Measurements from ENCODE around the gene TRMT11. TPM values are rescaled to one million over a fixed set of nuclear protein-coding genes. Genes with fewer than 3 reads are reported as not detected.
A peak's percentile ranks its signal among the peaks of the same experiment; 100 is the strongest.

TRMT11 gene
- total and polyA plus RNA-seq, 9 of the 15 experiments (the other 6 are each of a cell fraction or from before 2014, with no cell fraction given), result 38.8 to 88.0 (median 59.8) TPM

DNA sequence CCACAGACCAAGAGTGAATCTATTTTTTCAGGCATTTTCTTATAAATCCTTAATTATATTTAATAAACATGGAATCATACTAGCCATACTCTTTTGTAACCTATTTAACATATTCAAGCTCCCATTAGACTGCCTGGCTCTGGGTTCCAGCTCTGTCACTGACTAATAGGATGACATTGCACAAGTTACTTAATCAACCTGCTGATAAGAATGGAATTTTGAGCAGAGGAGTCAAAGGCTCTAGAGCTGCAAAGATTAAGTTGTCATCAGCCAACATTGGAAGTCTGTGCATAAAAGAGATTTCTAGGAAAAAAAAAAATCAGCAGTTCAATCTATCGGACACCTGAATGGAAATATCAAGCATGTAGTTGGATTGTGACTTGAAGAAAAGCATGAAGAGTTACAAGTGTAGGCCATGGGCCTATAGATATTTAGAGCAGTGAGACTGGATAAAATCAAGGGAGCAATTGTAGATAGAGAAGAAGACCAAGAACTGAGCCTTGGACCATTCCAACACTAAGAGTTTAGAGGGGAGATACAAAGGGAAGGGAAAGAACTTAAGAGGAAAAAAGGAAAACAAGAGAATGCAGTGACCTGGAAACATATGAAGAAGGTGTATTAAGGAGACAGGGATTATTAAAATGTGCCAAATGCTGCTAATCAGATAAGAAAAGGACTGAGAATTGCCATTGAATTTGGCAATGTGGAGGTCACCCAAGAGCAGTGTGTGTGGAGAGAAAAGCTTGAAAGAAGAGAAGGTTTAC is 40.8 kb upstream of the TRMT11 start (continued):
- TF ChIP-seq, protein P1, sequence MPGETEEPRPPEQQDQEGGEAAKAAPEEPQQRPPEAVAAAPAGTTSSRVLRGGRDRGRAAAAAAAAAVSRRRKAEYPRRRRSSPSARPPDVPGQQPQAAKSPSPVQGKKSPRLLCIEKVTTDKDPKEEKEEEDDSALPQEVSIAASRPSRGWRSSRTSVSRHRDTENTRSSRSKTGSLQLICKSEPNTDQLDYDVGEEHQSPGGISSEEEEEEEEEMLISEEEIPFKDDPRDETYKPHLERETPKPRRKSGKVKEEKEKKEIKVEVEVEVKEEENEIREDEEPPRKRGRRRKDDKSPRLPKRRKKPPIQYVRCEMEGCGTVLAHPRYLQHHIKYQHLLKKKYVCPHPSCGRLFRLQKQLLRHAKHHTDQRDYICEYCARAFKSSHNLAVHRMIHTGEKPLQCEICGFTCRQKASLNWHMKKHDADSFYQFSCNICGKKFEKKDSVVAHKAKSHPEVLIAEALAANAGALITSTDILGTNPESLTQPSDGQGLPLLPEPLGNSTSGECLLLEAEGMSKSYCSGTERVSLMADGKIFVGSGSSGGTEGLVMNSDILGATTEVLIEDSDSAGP (CRISPR knock-in tag; IDR thresholded peaks at IDR 0.05), result no peak
- TF ChIP-seq, protein P2, sequence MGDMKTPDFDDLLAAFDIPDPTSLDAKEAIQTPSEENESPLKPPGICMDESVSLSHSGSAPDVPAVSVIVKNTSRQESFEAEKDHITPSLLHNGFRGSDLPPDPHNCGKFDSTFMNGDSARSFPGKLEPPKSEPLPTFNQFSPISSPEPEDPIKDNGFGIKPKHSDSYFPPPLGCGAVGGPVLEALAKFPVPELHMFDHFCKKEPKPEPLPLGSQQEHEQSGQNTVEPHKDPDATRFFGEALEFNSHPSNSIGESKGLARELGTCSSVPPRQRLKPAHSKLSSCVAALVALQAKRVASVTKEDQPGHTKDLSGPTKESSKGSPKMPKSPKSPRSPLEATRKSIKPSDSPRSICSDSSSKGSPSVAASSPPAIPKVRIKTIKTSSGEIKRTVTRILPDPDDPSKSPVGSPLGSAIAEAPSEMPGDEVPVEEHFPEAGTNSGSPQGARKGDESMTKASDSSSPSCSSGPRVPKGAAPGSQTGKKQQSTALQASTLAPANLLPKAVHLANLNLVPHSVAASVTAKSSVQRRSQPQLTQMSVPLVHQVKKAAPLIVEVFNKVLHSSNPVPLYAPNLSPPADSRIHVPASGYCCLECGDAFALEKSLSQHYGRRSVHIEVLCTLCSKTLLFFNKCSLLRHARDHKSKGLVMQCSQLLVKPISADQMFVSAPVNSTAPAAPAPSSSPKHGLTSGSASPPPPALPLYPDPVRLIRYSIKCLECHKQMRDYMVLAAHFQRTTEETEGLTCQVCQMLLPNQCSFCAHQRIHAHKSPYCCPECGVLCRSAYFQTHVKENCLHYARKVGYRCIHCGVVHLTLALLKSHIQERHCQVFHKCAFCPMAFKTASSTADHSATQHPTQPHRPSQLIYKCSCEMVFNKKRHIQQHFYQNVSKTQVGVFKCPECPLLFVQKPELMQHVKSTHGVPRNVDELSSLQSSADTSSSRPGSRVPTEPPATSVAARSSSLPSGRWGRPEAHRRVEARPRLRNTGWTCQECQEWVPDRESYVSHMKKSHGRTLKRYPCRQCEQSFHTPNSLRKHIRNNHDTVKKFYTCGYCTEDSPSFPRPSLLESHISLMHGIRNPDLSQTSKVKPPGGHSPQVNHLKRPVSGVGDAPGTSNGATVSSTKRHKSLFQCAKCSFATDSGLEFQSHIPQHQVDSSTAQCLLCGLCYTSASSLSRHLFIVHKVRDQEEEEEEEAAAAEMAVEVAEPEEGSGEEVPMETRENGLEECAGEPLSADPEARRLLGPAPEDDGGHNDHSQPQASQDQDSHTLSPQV (IDR thresholded peaks at IDR 0.05), result peak; percentile 52
- no peak for TF ChIP-seq NONO (IDR thresholded peaks at IDR 0.05; ENCODE audit: low read depth in 2 of 2, low read length in 1 of 2)
- TF ChIP-seq, protein P3, sequence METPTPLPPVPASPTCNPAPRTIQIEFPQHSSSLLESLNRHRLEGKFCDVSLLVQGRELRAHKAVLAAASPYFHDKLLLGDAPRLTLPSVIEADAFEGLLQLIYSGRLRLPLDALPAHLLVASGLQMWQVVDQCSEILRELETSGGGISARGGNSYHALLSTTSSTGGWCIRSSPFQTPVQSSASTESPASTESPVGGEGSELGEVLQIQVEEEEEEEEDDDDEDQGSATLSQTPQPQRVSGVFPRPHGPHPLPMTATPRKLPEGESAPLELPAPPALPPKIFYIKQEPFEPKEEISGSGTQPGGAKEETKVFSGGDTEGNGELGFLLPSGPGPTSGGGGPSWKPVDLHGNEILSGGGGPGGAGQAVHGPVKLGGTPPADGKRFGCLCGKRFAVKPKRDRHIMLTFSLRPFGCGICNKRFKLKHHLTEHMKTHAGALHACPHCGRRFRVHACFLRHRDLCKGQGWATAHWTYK (CRISPR knock-in tag; IDR thresholded peaks at IDR 0.05), result no peak
- no peak for TF ChIP-seq SMC3 (conservative IDR thresholded peaks at IDR 0.05; ENCODE audit: insufficient read depth, low read depth, low read length)
- no peak for TF ChIP-seq XRCC5 (IDR thresholded peaks at IDR 0.05; ENCODE audit: low read depth, low read length)
- no peak for TF ChIP-seq FOXP1 (CRISPR knock-in tag; IDR thresholded peaks at IDR 0.05)
- TF ChIP-seq ZNF76 (CRISPR knock-in tag; IDR thresholded peaks at IDR 0.05; ENCODE audit: borderline replicate concordance), result no peak
- no peak for TF ChIP-seq ZNF561 (CRISPR knock-in tag; conservative IDR thresholded peaks at IDR 0.05)
- TF ChIP-seq ZNF324 (CRISPR knock-in tag; IDR thresholded peaks at IDR 0.05), result no peak
- no peak for TF ChIP-seq ILK (tag; IDR thresholded peaks at IDR 0.05; ENCODE audit: borderline replicate concordance, low read depth)
- TF ChIP-seq ESRRB (CRISPR knock-in tag; IDR thresholded peaks at IDR 0.05; ENCODE audit: borderline replicate concordance), result no peak
- no peak for TF ChIP-seq ZNF445 (CRISPR knock-in tag; IDR thresholded peaks at IDR 0.05; ENCODE audit: low read depth)
- no peak for TF ChIP-seq ELF2 (CRISPR knock-in tag; IDR thresholded peaks at IDR 0.05)
- no peak for TF ChIP-seq SREBF2 (CRISPR knock-in tag; IDR thresholded peaks at IDR 0.05)
- TF ChIP-seq RFX5 (IDR thresholded peaks at IDR 0.05; ENCODE audit: low read depth, low read length), result no peak
- no peak for TF ChIP-seq FOXK1 (CRISPR knock-in tag; IDR thresholded peaks at IDR 0.05; ENCODE audit: borderline replicate concordance)
- no peak; the same call in 1 of the 2 replicates for TF ChIP-seq TCF3 (CRISPR knock-in tag; IDR thresholded peaks at IDR 0.05)
- no peak for TF ChIP-seq HMGN3 (IDR thresholded peaks at IDR 0.05; ENCODE audit: borderline replicate concordance, extremely low read depth, insufficient read length, low read depth, low read length)
- TF ChIP-seq ASH1L (IDR thresholded peaks at IDR 0.05; ENCODE audit: borderline replicate concordance, low read depth, partially characterized antibody), result no peak
- TF ChIP-seq PHB (CRISPR knock-in tag; IDR thresholded peaks at IDR 0.05), result no peak

Measured in K562 (cell line).